ENCODE results near the gene CRACDL.

GRCh38 chr2:98824256-98825019 lies 111.6 kb downstream of the CRACDL start:
- TF ChIP-seq POLR2A (IDR thresholded peaks at IDR 0.05): no peak
- no peak for TF ChIP-seq CTCF (IDR thresholded peaks at IDR 0.05)
- no peak for TF ChIP-seq EP300 (IDR thresholded peaks at IDR 0.05)
- no peak for TF ChIP-seq POLR2AphosphoS5 (IDR thresholded peaks at IDR 0.05)

Measured in gastroesophageal sphincter (tissue), 3 donors.